Stimulated activated CD8-positive, alpha-beta memory T cell treated with anti-CD3 and anti-CD28 coated beads, Interleukin-4, amount 100 ng/mL, for 4 hours (primary cell): ENCODE data around the gene GNAQ.

Experiments
- DNase-seq, 2 donors: peaks; one replicate each; pipeline ENCODE4 v3.0.0-alpha.2; 2020; ENCODE audit warnings: low read depth in 2 of 2, low spot score in 1 of 2

Gene GNAQ

GRCh38 chr9:77909306-77909705 is 122.3 kb downstream of the GNAQ start:
- no peak for DNase-seq

GRCh38 chr9:77908293-77908692 is 123.3 kb downstream of the GNAQ start:
- DNase-seq, result no peak

GRCh38 chr9:77907585-77907984 is 124.0 kb downstream of the GNAQ start:
- no peak for DNase-seq

GRCh38 chr9:77906991-77907390 is 124.6 kb downstream of the GNAQ start:
- no peak for DNase-seq

GRCh38 chr9:77903666-77904285 is 127.8 kb downstream of the GNAQ start:
- no peak for DNase-seq

- no peak for DNase-seq
Observed at GRCh38 chr9:77901771-77902170, 129.8 kb downstream of the GNAQ start.

GRCh38 chr9:77901018-77901417 is 130.6 kb downstream of the GNAQ start:
- DNase-seq, result no peak

- no peak for DNase-seq
Observed at GRCh38 chr9:77899679-77900354, 131.8 kb downstream of the GNAQ start.

- DNase-seq, result no peak
Observed at GRCh38 chr9:77898864-77899263, 132.7 kb downstream of the GNAQ start.

- no peak for DNase-seq
Observed at GRCh38 chr9:77896938-77897667, 134.5 kb downstream of the GNAQ start.

GRCh38 chr9:77896269-77896937 is 135.2 kb downstream of the GNAQ start:
- DNase-seq, result no peak

- no peak for DNase-seq
Observed at GRCh38 chr9:77893706-77894105, 137.9 kb downstream of the GNAQ start.

- no peak for DNase-seq
Observed at GRCh38 chr9:77892955-77893514, 138.6 kb downstream of the GNAQ start.

GRCh38 chr9:77892171-77892570 is 139.4 kb downstream of the GNAQ start:
- no peak for DNase-seq

GRCh38 chr9:77891128-77891800 is 140.3 kb downstream of the GNAQ start:
- no peak for DNase-seq

GRCh38 chr9:77887662-77888061 is 143.9 kb downstream of the GNAQ start:
- no peak for DNase-seq

- no peak for DNase-seq
Observed at GRCh38 chr9:77885104-77885672, 146.4 kb downstream of the GNAQ start.

- DNase-seq, result no peak
Observed at GRCh38 chr9:77883846-77884771, 147.5 kb downstream of the GNAQ start.

GRCh38 chr9:77883133-77883532 is 148.5 kb downstream of the GNAQ start:
- no peak for DNase-seq

- DNase-seq, result no peak
Observed at GRCh38 chr9:77882294-77882693, 149.3 kb downstream of the GNAQ start.
